ENCODE results near the gene TMEM184A. TPM values are rescaled to one million over a fixed set of nuclear protein-coding genes. Genes with fewer than 3 reads are reported as not detected.

Gene TMEM184A
- total and polyA plus RNA-seq, 2 of the 8 experiments (the other 6 are each of a cell fraction or from before 2014, with no cell fraction given): 1.8 to 2.1 TPM

DNA sequence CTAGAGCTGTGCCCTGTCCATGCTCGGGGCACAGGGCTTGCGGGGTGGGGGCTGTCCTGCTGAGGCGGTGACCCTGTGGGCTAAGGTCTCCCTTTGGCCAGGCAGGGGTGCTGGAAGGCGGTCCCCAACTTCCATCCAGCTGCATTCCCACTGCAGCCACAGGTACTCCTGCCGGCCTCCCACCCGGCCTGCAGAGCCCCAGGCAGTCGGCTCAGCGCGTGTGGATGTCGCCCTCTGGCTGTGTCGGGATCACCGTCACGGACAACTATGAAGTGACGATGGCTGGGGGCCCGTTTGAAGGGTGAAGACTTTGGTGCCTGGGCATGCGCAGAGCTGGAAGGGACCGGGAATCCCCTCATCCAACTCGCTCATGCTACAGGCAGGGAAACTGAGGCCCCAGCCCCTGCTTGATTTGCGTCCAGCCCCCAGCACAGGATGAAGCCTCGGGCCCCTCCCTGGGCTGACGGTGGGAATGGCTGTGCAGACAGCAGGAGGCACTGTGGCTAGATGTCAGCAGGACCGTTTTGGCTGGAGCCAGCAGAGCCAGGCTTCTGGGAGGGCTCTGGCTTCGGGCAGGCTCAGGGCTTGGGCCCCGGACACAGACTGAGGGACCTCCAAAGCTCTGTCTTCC, 2.3 kb upstream of the TMEM184A start:
- H2AFZ ChIP-seq (ENCODE audit: low read length): no peak overlapping the region
- H4K8ac ChIP-seq (ENCODE audit: extremely low read depth, insufficient read depth, low read length): peak overlapping the region; percentile 72; the same call in 1 of the 2 replicates
- H3K36me3 ChIP-seq (ENCODE audit: control insufficient read depth in 2 of 4, insufficient read depth in 4 of 4, low read length in 3 of 4): no peaks in the 10 kb centered on the region; a peak in 1 of 8 replicates

More for the DNA sequence above, 2.3 kb upstream of the TMEM184A start:
- peaks cover 0 to 14% (median 10%) of the 10 kb centered on the region in 4 experiments; a peak in 6 of 7 replicates for H3K4me1 ChIP-seq (replicated peaks in 1 of 4; ENCODE audit: control insufficient read depth in 3 of 4, insufficient read depth in 4 of 4, low read length in 3 of 4)
- H3K14ac ChIP-seq (ENCODE audit: insufficient read length): no peak overlapping the region
- no peak overlapping the region for H3K9ac ChIP-seq (replicated peaks in 1 of 4; ENCODE audit: extremely low read depth in 1 of 4, low read depth in 3 of 4, low read length in 3 of 4)
- H2AK5ac ChIP-seq (ENCODE audit: low read depth, low read length): no peak overlapping the region
- H3K27me3 ChIP-seq (replicated peaks in 1 of 4; ENCODE audit: control insufficient read depth in 3 of 4, extremely low read depth in 1 of 4, insufficient read depth in 3 of 4, low read length in 3 of 4): no peaks in the 10 kb centered on the region
- TF ChIP-seq KDM1A (IDR thresholded peaks at IDR 0.05; ENCODE audit: borderline replicate concordance, low read length) (peak; percentile 41; the same call in 1 of the 2 replicates), RNF2 (IDR thresholded peaks at IDR 0.05; ENCODE audit: borderline replicate concordance, low read depth, low read length, missing control alignments, poor library complexity, severe bottlenecking) (no peak), RAD21 (IDR thresholded peaks at IDR 0.05 in 1 of 2, conservative IDR thresholded peaks at IDR 0.05 in 1 of 2; ENCODE audit: low read depth in 2 of 2, low read length in 2 of 2) (peak; percentile 53 to 69; a peak in 3 of 4 replicates)
- TF ChIP-seq, protein P1, sequence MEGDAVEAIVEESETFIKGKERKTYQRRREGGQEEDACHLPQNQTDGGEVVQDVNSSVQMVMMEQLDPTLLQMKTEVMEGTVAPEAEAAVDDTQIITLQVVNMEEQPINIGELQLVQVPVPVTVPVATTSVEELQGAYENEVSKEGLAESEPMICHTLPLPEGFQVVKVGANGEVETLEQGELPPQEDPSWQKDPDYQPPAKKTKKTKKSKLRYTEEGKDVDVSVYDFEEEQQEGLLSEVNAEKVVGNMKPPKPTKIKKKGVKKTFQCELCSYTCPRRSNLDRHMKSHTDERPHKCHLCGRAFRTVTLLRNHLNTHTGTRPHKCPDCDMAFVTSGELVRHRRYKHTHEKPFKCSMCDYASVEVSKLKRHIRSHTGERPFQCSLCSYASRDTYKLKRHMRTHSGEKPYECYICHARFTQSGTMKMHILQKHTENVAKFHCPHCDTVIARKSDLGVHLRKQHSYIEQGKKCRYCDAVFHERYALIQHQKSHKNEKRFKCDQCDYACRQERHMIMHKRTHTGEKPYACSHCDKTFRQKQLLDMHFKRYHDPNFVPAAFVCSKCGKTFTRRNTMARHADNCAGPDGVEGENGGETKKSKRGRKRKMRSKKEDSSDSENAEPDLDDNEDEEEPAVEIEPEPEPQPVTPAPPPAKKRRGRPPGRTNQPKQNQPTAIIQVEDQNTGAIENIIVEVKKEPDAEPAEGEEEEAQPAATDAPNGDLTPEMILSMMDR (IDR thresholded peaks at IDR 0.05; ENCODE audit: control extremely low read depth in 1 of 3, insufficient read depth in 1 of 3, low read depth in 1 of 3, low read length in 3 of 3): peak in 2 of 3 experiments; percentile 48 to 53; a peak in 3 of 4 replicates
- H2BK120ac ChIP-seq (replicated peaks; ENCODE audit: low read depth, low read length): no peak overlapping the region
- no peaks in the 10 kb centered on the region for H3K23me2 ChIP-seq (ENCODE audit: low read depth, low read length)
- H2BK12ac ChIP-seq (ENCODE audit: low read depth, low read length): peak overlapping the region; percentile 94
- H3K79me1 ChIP-seq (ENCODE audit: low read depth, low read length): no peaks in the 10 kb centered on the region
- no peak overlapping the region for H3K56ac ChIP-seq (replicated peaks; ENCODE audit: insufficient read length, low read depth, low read length)
- H4K5ac ChIP-seq (ENCODE audit: insufficient read length, low read depth, low read length): no peak overlapping the region
- H2BK5ac ChIP-seq (ENCODE audit: low read depth, low read length): no peak overlapping the region
- peak overlapping the region; percentile 19; the same call in 1 of the 2 replicates for H3K18ac ChIP-seq (ENCODE audit: extremely low read depth, low read length)
- no peaks in the 10 kb centered on the region for H3K9me3 ChIP-seq (ENCODE audit: insufficient read depth in 2 of 2, low read depth in 1 of 2, low read length in 1 of 2)
- ChIA-PET CTCF (ENCODE audit: partially characterized antibody) (interaction anchor here (0.6 to 3.2 kb wide), 12 partner anchors 9 to 406 kb away, joined by 3 to 18 read pairs (median 4); no protein-coding TSS in a partner anchor), POLR2A (ENCODE audit: partially characterized antibody) (interaction anchor here (0.9 to 2.3 kb wide), 3 partner anchors 22 to 60 kb away, joined by 3 to 8 read pairs (median 5); partner anchors contain the start of gene INTS1)
- H4K91ac ChIP-seq (replicated peaks; ENCODE audit: insufficient read length, low read length): peak overlapping the region; percentile 7
- H3K4me3 ChIP-seq (ENCODE audit: extremely low read depth in 1 of 4, insufficient read depth in 2 of 4, low read depth in 3 of 4, low read length in 4 of 4): no peak overlapping the region
- 0 out of 2 replicates have a peak overlapping the region, but pooled peaks have one; percentile 29 for H2BK15ac ChIP-seq (ENCODE audit: low read length)
- H3K27ac ChIP-seq (ENCODE audit: low read depth, low read length): no peak overlapping the region
- H3K4ac ChIP-seq (replicated peaks; ENCODE audit: insufficient read length, low read depth, low read length): no peak overlapping the region
- no peaks in the 10 kb centered on the region for H3K79me2 ChIP-seq (ENCODE audit: control insufficient read depth in 1 of 2, insufficient read depth in 2 of 2, low read length in 2 of 2)
- 76% methylated on average over 17 of the region's 24 CpGs; no CpG with 5 or more reads in 1 of the 2 experiments for WGBS, 2 experiments (ENCODE audit: extremely low coverage in 1 of 2, insufficient coverage in 1 of 2, insufficient read length in 1 of 2, insufficient replicate concordance in 2 of 2, low coverage in 1 of 2, low lambda C conversion rate in 2 of 2, missing lambda C conversion rate in 1 of 2)
- DNase-seq (ENCODE audit: low read depth in 1 of 2, low spot score in 2 of 2) (peak in 1 of 2 experiments; percentile 66), FAIRE-seq (no peak)
- no peaks in the 10 kb centered on the region for H4K20me1 ChIP-seq (replicated peaks in 1 of 2; ENCODE audit: control insufficient read depth in 1 of 2, insufficient read depth in 2 of 2, low read length in 2 of 2)
- no peak overlapping the region; a peak in 1 of 4 replicates for H3K4me2 ChIP-seq (ENCODE audit: insufficient read depth in 1 of 2, low read depth in 2 of 2, low read length in 2 of 2)
- H2BK20ac ChIP-seq (ENCODE audit: low read length): no peak overlapping the region
- H3K23ac ChIP-seq (ENCODE audit: insufficient read length): no peak overlapping the region
